Activated CD4-positive, CD25-positive, alpha-beta regulatory T cell treated with anti-CD3 and anti-CD28 coated beads, Interleukin-2, amount 50 U/mL, for 16 hours (primary cell): ENCODE measurements around the gene LHX5.

Experiments
- DNase-seq: peaks from one replicate; pipeline ENCODE4 v3.0.0-alpha.2; 2020; ENCODE audit warnings: low read depth, low spot score

Gene LHX5

DNA sequence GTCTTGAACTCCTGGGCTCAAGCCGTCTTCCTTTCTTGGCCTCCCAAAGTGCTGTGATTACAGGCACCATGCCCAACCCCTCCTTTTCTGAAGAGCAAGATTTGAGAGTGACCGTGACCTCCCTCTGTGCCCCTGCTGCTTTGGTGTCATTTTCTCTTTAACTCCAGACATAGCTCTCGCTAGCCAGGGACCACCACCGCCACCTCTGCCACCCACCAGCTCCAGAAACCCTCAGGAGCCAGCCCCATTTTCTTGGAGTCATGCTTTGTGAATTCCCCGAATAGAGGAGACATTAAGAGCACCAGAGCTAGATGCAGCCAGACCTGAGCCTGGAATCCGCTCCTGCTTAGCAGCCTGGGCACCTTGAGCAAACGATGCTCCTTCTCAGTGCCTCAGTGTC is 31.3 kb downstream of the LHX5 start:
- DNase-seq, result no peak

GRCh38 chr12:113439606-113440030 is 32.1 kb downstream of the LHX5 start:
- DNase-seq, result no peak

GRCh38 chr12:113439301-113439597 is 32.4 kb downstream of the LHX5 start:
- no peak for DNase-seq

GRCh38 chr12:113438523-113439300 is 33.0 kb downstream of the LHX5 start:
- no peak for DNase-seq

GRCh38 chr12:113437729-113438100 is 34.0 kb downstream of the LHX5 start:
- no peak for DNase-seq

DNA sequence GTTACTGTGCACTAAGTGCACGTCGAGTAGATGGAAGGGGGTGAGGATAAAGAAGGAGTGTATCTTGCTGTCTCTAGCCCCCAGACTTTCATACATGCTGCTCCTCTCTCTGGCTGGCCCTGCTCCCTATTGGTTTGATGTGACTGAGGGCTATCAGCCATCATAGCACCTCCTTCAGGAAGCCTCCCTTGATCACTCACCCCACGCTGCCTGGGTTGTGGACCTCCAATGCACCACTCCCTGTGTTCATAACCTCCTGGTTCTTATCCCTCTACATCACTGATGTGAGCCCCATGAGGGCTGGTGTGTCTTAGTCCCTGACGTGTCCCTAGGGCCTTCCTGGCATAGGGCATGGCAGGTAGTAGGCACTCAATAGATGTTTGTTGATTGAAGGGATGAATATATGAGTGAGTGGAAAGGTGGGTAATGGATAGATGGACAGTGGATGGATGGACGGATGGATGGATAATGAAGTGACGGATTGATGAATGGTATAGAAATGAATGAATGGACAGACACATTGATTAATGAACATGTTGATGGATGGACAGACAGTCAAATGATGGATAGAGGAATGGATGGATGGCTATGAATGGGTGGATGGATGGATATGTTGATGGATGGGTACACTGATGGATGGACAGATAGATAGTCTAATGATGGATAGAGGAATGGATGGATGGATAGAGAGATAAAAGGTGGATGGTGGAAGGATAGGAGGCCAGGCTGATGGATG is 34.5 kb downstream of the LHX5 start:
- no peak for DNase-seq

DNA sequence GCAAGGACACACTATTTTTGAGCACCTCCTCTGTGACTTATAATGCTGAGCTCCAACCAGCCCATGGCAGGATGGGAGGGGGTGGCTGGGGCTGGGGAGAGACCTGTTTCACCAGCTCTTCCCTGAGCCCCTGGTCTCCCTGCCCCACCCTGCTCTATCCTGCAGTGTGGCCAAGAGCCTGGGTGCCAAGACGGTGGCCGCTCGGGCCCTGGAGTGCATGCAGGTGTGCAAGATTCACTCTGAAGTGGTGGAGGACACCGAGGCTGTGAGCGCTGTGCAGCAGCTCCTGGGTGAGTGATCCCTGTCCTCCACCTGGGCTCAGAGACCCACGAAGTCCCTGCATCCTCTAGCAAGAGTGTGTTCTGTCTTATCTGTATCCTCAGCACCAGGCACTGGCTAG is 35.1 kb downstream of the LHX5 start:
- no peak for DNase-seq

DNA sequence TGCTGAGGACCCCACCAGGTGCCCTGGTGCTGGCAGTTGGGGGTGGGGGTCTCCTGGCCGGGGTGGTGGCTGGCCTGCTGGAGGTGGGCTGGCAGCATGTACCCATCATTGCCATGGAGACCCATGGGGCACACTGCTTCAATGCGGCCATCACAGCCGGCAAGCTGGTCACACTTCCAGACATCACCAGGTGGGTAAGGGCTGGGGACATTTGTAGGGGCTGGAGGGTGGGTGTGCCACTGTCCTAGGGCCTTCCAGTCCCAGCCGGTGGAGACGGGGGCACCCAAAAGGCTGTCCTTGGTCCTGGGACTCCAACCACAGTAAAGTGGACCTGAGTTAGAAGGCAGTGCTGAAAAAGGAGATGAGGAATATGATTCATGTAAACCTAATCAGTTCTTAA is 36.3 kb downstream of the LHX5 start:
- DNase-seq, result no peak

GRCh38 chr12:113432986-113433385 is 38.7 kb downstream of the LHX5 start:
- no peak for DNase-seq

GRCh38 chr12:113428482-113428881 is 43.2 kb downstream of the LHX5 start:
- no peak for DNase-seq

DNA sequence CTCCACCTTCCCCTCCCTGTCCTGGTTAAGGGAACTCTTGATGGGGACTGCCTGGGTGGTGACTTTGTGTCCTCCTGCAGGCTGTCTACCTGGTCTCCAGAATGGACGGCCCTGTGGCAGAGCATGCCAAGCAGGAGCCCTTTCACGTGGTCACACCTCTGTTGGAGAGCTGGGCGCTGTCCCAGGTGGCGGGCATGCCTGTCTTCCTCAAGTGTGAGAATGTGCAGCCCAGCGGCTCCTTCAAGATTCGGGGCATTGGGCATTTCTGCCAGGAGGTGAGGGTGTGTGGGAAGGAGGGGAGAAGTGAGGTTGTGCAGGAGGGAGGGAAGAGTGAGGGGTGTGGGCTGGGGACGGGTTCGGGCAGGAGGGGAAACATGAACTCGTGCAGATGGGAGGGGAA is 43.8 kb downstream of the LHX5 start:
- no peak for DNase-seq

GRCh38 chr12:113425960-113426453 is 45.7 kb downstream of the LHX5 start:
- no peak for DNase-seq

DNA sequence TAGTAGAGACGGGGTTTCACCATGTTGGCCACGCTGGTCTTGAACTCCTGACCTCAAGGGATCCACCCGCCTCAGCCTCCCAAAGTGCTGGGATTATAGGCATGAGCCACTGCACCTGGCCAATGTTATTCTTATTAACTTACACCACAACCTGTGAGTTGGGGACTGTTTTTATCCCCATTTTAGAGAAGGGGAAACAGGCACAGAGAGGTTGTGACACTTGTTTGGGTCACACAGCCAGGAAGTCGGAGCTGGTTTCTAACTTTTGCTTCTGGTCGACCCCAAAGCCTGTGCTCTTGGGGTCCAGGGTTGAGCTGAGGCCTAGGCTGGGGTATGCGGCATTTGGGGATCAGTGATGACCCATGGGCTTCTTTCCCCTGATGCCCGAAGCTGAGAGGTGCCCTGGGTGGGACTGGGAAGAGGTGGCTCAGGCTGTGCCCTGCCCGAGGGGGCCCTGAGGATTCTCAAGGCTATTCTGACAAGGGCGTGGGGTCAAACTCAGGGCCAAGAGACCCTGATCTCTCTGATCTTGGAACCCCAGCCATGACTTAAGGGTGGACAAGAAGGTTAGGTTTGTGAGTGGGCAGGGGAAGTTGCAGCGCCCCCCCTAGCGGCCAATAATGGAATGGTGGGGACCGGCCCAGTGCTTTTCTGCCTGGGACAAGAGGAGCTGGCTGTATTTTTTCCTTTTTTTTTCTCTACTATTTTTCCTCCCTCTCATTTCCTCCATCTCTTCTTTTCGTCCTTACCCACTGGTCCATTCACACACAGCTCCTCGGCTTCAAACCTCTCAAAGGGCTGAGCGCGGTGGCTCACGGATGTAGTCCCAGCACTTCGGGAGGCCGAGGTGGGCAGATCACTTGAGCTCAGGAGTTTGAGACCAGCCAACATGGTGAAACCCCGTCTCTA is 46.5 kb downstream of the LHX5 start:
- DNase-seq, result peak; percentile 16

DNA sequence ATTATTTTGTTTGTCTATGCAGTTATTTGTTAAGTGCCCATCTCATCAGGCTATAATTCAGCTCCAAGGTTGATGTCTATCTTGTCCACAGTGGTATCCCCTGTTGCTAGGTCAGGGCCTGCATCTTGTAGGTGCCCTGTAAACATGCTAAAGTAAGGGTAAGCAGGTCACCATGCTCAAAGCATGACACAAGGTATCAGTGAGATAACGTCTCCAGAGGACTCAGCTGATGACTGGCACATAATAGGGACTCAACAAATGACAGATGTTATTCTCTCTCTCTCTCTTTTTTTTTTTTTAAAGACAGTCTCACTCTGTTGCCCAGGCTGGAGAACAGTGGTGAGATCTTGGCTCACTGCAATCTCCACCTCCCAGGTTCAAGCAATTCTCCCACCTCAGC is 47.2 kb downstream of the LHX5 start:
- DNase-seq, result no peak

- no peak for DNase-seq
These were observed 48.6 kb downstream of the LHX5 start for GRCh38 chr12:113422886-113423669.

GRCh38 chr12:113422030-113422885 is 49.4 kb downstream of the LHX5 start, which contains the start of gene SDSL:
SDSL (plus strand) TSS chr12:113422380; CDS start chr12:113427983, 5,603 bp downstream.
- DNase-seq, result no peak

GRCh38 chr12:113420996-113421595 is 50.6 kb downstream of the LHX5 start:
- DNase-seq, result no peak

GRCh38 chr12:113418213-113418879 is 53.3 kb downstream of the LHX5 start:
- no peak for DNase-seq

- no peak for DNase-seq
These were observed 55.4 kb downstream of the LHX5 start for GRCh38 chr12:113416091-113416754.
